CD4-positive, alpha-beta T cell (primary cell): Measurements from ENCODE around the gene ZBTB40. TPM values are rescaled to one million over a fixed set of nuclear protein-coding genes. Genes with fewer than 3 reads are reported as not detected.

ENCODE experiments used
- ATAC-seq: fragments of 200-7000 bp; cut with Tn5 transposase; one replicate; pipeline ENCODE4 v1.10.0; 2022; ENCODE audit warnings: mild to moderate bottlenecking; ENCODE audit not compliant: poor library complexity
- CTCF ChIA-PET: fragments of 350-600 bp; sonication (Branson Sonifier 250); formaldehyde crosslinking; loops from one replicate; lab custom pipeline; 2021; ENCODE audit warnings: antibody characterized with exemption, inconsistent platforms; lab: Charles Lee
- POLR2A ChIA-PET: fragments of 350-600 bp; sonication (Branson Sonifier 250); formaldehyde crosslinking; loops from one replicate; lab custom pipeline; 2021; ENCODE audit warnings: antibody characterized with exemption, inconsistent platforms; lab: Charles Lee
- DNase-seq, 14 experiments: peaks; one replicate each; pipeline ENCODE4 v3.0.0-alpha.2; 2013 to 2020; ENCODE audit warnings: mixed read lengths in 2 of 14
- H3K27ac ChIP-seq, 2 donors: one replicate each; pipeline versions ENCODE4 v1.5.1 to v1.7.0; 2013; ENCODE audit warnings: low read length in 2 of 2, low read depth in 1 of 2, mild to moderate bottlenecking in 1 of 2
- H3K27me3 ChIP-seq, 2 experiments: 1 replicate in 1 of 2; 2 replicates in 1 of 2; pipeline versions ENCODE4 v1.6.1 to v1.7.0; 2013; ENCODE audit warnings: low read length in 2 of 2, control low read depth in 1 of 2, mild to moderate bottlenecking in 1 of 2, moderate library complexity in 1 of 2; ENCODE audit not compliant: insufficient read depth in 2 of 2, control insufficient read depth in 1 of 2
- H3K36me3 ChIP-seq: one replicate; pipeline ENCODE4 v1.6.1; 2013; ENCODE audit warnings: low read length, control low read depth; ENCODE audit not compliant: insufficient read depth
- H3K4me1 ChIP-seq: one replicate; pipeline ENCODE4 v1.6.1; 2013; ENCODE audit warnings: low read length, control low read depth; ENCODE audit not compliant: insufficient read depth
- H3K4me3 ChIP-seq: one replicate; pipeline ENCODE4 v1.5.1; 2013; ENCODE audit warnings: mild to moderate bottlenecking, low read length, moderate library complexity
- H3K9me3 ChIP-seq, 2 experiments: 1 replicate in 1 of 2; 2 replicates in 1 of 2; pipeline versions ENCODE4 v1.6.1 to v1.7.0; 2013; ENCODE audit warnings: low read length in 2 of 2, mild to moderate bottlenecking in 2 of 2, control low read depth in 1 of 2, moderate library complexity in 1 of 2; ENCODE audit not compliant: control insufficient read depth in 1 of 2, insufficient read depth in 1 of 2
- H3K27ac Mint-ChIP-seq: one replicate; pipeline ENCODE4 v1.8.0; 2020; ENCODE audit warnings: mixed read lengths
- H3K27me3 Mint-ChIP-seq: one replicate; pipeline ENCODE4 v1.8.0; 2021; ENCODE audit warnings: mixed read lengths
- H3K36me3 Mint-ChIP-seq: one replicate; pipeline ENCODE4 v1.8.0; 2021; ENCODE audit warnings: low read depth, mixed read lengths
- H3K4me1 Mint-ChIP-seq: one replicate; pipeline ENCODE4 v1.8.0; 2021; ENCODE audit warnings: low read depth, mixed read lengths
- H3K4me3 Mint-ChIP-seq: one replicate; pipeline ENCODE4 v1.8.0; 2020; ENCODE audit warnings: mild to moderate bottlenecking, mixed read lengths
- H3K9me3 Mint-ChIP-seq: one replicate; pipeline ENCODE4 v1.8.0; 2020; ENCODE audit warnings: mixed read lengths
- intact Hi-C, 2 experiments: fragments of 100-400 bp; cut with DNase I in 1 of 2; cut with micrococcal nuclease in 1 of 2; formaldehyde crosslinking; loops; one replicate each; pipeline versions ENCODE4 v1.15.1 to v1.9.0; 2023 to 2025; cut with DNase I, micrococcal nuclease
- total RNA-seq, 174 experiments: library from RNA in 2 of 174; stranded (reverse) in 2 of 174; gene quantifications; one replicate each; pipeline ENCODE4 v1.2.3 and lab custom pipeline; 2021 to 2026
- TF ChIP-seq, protein P1 (sequence below): fragments of 200-600 bp; IDR thresholded peaks from one replicate; pipeline ENCODE4 v1.8.0; 2022; ENCODE audit warnings: antibody characterized with exemption, mild to moderate bottlenecking

The ZBTB40 gene
- total RNA-seq, 2 experiments from 2014 or later: 28.4 to 30.6 TPM

DNA sequence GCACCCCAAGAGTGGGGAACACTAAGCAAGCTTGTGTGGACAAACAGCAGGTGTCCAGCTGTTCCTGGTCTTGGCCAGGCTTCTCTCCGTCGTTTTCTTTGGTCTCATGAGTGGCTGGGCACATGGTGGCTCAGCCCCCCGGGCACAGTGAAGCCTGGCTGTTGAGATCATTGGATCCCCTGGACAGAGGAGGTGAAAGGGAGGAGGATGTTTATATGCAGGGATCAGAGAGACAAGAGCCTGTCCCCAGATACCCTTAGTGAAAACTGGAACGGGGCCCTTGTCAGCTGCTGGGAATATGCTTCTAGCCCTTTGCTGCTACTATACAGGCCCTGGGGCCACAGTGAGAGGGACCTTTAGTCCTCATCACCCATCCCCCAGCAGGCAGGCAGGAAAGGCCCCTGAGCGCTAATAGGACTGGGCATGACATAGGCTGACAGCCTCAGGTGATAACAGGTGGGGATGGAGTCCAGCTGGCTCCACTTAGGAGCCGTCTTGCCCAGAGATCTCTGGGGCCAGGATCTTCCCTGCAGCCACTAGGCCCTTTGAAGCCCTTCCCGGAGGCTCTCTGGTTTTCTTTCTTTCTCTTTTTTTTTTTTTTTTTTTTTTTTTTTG is 128.0 kb downstream of the ZBTB40 start:
- intact Hi-C loops: no loop called here
- CTCF ChIA-PET: no interaction called here
- DNase-seq (no peak), ATAC-seq (no peak)
- H3K4me3 ChIP-seq: no peak overlapping the region
- peaks cover 0 to 15% of the 10 kb centered on the region in 2 experiments for H3K9me3 ChIP-seq
- H3K36me3 ChIP-seq: no peaks in the 10 kb centered on the region
- POLR2A ChIA-PET: no interaction called here
- no peaks in the 10 kb centered on the region for H3K4me1 Mint-ChIP-seq
- H3K4me3 Mint-ChIP-seq: no peak overlapping the region
- H3K27ac Mint-ChIP-seq: no peak overlapping the region
- no peaks in the 10 kb centered on the region for H3K27me3 Mint-ChIP-seq
- TF ChIP-seq, protein P1, sequence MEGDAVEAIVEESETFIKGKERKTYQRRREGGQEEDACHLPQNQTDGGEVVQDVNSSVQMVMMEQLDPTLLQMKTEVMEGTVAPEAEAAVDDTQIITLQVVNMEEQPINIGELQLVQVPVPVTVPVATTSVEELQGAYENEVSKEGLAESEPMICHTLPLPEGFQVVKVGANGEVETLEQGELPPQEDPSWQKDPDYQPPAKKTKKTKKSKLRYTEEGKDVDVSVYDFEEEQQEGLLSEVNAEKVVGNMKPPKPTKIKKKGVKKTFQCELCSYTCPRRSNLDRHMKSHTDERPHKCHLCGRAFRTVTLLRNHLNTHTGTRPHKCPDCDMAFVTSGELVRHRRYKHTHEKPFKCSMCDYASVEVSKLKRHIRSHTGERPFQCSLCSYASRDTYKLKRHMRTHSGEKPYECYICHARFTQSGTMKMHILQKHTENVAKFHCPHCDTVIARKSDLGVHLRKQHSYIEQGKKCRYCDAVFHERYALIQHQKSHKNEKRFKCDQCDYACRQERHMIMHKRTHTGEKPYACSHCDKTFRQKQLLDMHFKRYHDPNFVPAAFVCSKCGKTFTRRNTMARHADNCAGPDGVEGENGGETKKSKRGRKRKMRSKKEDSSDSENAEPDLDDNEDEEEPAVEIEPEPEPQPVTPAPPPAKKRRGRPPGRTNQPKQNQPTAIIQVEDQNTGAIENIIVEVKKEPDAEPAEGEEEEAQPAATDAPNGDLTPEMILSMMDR: no peak
- H3K9me3 Mint-ChIP-seq: peaks cover 5% of the 10 kb centered on the region
- no peaks in the 10 kb centered on the region for H3K4me1 ChIP-seq
- H3K36me3 Mint-ChIP-seq: no peaks in the 10 kb centered on the region
- H3K27ac ChIP-seq: no peak overlapping the region
- H3K27me3 ChIP-seq: no peaks in the 10 kb centered on the region

Other genes starting within 250 kb of the ZBTB40 start
- not detected for gene EPHA8, start 111.6 kb downstream of the ZBTB40 start, total RNA-seq
- gene C1QA, start 184.8 kb downstream of the ZBTB40 start, total RNA-seq: not detected
- gene C1QC, start 191.8 kb downstream of the ZBTB40 start, total RNA-seq: not detected
- not detected for gene C1QB, start 201.4 kb downstream of the ZBTB40 start, total RNA-seq